NOMO-1 treated with DMSO at 0.1 percent for 48 hours (cell line): ENCODE measurements around the gene OVCH2.
"Not testable (repeated sequence)": the region's sequence is repeated elsewhere in the genome, so short reads cannot be mapped to it uniquely, and the experiment has no call there.

Experiments used
- DNase-seq: peaks from one replicate; lab custom pipeline; 2025; ENCODE audit not compliant: unreplicated experiment; lab: John Stamatoyannopoulos, UW

OVCH2 gene, protein sequence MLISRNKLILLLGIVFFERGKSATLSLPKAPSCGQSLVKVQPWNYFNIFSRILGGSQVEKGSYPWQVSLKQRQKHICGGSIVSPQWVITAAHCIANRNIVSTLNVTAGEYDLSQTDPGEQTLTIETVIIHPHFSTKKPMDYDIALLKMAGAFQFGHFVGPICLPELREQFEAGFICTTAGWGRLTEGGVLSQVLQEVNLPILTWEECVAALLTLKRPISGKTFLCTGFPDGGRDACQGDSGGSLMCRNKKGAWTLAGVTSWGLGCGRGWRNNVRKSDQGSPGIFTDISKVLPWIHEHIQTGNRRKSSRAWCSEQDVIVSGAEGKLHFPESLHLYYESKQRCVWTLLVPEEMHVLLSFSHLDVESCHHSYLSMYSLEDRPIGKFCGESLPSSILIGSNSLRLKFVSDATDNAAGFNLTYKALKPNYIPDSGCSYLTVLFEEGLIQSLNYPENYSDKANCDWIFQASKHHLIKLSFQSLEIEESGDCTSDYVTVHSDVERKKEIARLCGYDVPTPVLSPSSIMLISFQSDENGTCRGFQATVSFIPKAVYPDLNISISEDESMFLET

DNA sequence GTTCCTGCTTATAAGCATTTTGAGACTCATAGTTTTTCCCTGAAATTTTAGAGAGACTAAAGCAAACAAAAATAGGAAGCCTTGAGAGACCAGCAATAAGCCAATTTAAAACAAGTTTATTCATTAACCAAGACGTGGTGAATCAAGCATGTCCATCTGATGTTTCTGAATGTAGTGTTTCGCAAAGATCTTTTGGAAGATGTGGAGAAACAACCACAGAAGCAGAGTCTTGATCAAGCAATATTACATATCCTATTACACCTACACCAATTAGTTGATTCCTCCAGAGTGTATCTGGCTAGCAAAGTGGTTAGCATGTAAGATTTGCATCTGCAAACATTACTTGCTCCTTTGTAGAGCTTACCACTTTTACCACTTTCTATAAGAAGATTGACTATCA lies at the start of gene OVCH2:
TSS of gene OVCH2 (minus strand) at position 101 of the 400 bp plus-strand sequence. CDS start at position 18, 83 bp downstream.
- DNase-seq: no peak

DNA sequence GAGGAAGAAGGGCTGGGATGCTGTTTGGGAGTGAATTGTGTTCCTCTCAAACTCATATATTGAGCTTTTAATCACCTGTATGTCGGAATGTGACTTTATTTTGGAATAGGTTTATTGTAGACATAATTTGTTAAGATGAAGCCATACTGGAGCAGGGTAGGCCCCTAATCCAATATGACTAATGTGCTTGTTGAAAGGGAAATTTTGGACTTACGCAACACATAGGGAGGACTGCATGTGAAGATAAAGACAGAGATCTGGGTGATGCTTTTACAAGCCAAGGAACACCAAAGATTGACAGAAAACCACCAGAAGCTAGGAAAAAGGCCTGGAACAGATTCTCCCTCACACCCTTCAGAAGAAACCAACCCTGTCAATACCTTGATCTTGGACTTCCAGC lies 43.2 kb upstream of the OVCH2 start:
- DNase-seq: no peak

DNA sequence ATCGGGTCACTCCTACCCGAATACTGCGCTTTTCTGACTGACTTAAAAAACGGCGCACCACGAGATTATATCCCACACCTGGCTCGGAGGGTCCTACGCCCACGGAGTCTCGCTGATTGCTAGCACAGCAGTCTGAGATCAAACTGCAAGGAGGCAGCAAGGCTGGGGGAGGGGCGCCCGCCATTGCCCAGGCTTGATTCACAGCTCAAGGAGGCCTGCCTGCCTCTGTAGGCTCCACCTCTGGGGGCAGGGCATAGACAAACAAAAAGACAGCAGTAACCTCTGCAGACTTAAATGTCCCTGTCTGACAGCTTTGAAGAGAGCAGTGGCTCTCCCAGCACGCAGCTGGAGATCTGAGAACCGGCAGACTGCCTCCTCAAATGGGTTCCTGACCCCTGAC lies 28.5 kb upstream of the OVCH2 start:
- not testable (repeated sequence) for DNase-seq

DNA sequence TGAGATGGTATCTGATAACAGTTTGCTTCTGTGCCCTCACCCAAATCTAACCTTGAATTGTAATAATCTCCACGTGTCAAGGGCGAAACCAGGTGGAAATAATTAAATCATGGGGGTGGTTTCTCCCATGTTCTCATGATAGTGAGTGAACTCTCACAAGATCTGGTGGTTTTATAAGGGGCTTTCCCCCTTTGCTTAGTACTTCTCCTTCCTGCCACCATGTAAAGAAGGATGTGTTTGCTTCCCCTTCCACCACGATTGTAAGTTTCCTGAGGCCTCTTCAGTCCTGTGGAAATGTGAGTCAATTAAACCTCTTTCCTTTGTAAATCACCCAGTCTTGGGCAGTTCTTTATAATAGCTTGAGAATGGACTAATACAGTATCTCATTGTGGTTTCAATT lies 8.5 kb upstream of the OVCH2 start:
- no peak for DNase-seq

DNA sequence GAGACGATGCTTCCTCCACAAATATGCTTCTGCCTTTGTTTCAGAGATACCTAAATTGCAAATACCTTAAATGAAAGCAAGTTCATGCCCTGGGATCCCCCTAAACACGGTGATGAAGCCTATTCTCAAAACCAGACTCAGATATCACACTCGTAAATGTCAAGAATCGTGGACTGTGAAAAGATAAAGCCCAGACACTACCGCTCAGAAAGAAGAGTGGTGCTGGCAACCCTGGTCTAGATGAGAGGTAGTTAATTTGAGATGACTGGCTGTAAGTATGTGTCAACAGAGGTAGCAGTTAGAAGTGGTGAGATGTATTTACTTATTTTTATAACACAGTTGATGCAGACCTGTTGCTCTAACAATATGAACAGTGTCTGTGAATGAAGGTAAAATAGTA lies 2.5 kb downstream of the OVCH2 start:
- DNase-seq: no peak

DNA sequence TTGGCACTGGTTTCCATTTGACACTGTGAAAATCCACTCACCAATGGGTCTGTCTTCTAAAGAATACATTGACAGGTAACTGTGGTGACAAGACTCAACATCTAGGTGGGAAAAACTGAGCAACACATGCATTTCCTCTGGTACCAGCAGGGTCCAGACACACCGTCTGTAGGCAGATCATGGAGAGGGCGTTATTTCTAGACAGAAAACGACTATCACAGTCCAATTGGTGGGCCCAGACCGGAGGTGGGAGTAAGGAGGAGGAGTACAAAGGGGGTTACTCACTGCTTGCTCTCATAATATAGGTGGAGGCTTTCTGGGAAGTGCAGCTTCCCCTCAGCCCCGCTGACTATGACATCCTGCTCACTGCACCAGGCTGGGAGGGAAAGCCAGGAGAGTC lies 9.9 kb downstream of the OVCH2 start:
- no peak for DNase-seq

DNA sequence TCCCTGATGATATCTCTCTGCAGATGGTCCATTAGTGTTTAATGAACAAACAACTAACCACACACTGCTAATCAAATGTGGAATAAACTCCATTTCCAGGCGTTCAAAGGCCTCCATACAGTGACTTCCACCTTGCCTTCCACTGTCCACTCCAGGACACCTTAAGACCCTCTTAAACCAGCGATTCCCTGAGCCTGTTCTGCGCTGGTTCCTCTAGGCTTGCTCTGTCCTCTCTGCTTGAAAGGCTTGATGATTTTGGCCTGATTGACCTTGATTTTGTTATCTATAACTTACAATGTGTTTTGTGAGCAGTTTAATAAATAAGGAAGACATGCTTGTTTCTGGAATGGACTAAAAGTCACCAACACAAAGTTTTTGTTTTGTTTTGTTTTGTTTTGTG lies 12.0 kb downstream of the OVCH2 start:
- no peak for DNase-seq

DNA sequence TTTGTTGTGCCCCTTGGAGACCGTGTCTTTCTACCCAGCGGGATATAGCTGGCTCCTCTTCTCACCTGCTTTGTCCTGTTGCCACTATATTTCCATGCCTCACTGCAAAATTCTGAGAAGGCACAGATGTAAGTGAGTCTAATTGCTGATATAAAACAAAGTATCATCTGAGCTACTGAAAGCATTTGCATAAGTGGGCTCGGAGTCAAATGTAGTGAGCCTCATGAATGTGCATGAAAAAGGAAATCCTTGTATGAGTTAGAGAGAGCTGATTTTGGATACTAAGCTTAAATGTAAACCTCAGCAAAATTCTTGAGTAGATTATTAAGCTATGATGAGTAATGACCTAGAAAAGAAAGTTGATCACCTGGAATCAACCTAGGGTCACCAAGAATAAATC lies 13.9 kb downstream of the OVCH2 start:
- no peak for DNase-seq

DNA sequence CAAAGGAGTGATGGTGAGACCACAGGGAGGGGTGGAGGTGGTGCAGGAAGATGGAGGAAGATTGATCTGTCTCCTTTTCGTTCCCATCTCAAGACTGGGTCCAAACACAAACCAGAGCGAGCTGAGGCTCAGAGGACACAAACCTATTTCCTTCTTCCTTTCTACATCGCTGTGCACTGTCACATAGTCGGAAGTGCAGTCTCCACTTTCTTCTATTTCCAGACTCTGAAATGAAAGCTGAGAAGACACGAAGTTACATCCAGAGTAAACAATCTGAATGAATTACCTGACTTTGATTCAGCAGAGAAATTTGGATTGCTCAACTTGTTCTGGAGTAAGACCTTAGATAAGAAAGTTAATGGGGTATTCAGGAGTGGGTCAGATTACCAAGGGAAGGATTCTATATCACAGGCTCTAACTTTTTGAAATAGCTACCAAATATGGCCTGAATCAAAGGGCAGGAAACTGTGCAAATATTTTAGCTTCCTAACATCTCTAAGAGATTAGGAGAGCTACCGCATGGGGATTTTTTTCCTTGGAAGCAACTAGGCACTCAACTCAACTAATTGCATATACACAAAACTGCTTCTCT lies 14.4 kb downstream of the OVCH2 start:
- no peak for DNase-seq

DNA sequence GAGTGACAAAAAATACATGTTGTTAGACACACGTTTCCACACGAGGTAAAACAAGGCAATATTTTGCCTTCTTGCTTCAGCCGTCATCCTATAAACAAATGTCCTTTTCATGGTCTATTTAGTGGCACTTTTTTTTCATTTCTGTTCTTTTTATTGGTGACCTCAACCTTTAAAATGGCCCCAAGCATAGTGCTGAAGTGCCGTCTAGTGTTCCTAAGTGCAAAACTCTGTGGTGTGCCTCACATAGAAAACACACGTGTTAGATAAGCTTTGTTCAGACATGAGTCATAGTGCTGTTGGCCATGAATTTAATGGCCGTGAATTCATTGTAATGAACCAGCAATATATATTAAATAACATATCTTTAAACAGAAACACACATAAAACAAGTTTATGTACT lies 15.6 kb downstream of the OVCH2 start:
- no peak for DNase-seq

DNA sequence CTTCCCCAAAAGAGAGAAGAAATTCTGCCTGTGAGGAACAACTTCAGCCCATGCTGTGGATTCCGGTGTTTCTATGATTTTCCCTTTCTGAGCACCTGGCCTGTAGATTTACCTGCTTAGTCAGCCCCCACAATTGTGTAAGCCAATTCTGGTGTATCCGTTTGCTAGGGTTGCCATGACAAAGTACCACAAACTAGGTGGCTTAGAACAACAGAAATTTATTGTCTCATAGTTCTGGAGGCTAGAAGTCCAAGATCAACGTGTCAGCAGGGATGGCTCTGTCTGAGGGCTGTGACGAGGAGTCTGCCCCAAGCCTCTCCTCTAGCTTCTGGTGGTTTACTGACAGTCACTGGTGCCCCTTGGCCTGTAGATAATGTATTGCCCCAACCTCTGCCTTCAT lies 17.0 kb downstream of the OVCH2 start:
- DNase-seq: no peak

DNA sequence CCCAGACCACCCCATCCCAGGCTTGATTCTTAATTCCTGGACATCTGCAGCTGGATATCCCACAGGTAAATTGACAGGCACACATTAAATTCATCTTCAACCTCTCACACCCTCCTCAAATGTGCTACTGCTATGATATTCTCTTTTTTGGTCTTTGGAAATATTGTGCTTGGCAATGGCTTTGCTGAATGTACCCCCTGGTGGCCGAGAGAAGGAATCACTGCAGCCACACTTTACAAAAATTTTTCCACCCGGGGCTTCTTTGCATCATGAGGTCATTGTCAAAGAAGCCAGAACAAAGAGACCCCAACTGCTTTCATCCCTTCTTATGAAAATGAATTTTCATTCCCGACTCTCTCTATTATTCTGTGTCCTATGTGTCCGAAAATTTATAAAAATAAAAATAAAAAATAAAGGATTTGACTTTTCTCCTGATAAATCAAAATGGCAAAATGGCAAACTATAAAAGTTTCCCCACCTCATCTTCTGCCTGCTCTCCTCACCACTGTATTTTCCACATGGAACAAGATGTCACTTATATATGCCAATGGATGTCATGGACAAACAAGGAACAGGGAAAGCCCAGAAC lies 17.9 kb downstream of the OVCH2 start:
- DNase-seq: peak; percentile 53

DNA sequence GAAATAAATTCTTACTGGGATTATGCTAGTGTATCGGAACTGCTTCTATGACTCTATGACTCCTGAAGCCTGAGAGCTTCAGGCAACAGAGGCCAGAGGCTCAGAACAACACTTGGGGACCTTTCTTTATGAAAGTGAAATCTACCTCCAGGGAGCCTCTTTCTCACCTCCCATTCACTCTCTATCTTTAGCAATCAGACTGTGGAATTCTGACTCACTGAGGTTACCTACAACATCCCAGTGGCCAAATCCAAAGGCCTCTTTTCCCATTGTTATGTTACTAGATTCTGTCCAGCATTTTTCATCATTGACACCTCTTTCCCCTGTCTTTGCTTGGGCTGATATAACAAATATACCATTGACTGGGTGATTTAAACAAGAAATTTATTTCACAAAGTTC lies 18.9 kb downstream of the OVCH2 start:
- DNase-seq: no peak

DNA sequence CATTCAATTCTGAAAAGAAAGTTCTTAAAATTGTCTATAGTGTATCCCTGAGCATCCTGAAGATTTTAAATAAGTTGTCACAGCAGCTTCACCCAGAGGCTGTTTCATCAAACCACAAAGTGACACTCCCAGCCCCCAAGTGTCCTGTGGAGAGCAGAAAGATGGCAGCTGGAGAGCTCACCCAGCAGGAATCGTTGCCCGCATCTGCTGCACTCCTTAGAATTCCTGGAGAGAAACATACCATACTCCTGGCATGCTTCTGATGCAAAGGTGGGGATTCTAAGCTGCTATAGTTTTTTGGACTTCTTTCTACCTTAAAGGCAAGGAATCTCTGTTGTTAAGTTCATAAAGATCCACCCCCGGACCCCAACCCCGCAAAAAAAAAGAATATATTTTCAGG lies 19.5 kb downstream of the OVCH2 start:
- no peak for DNase-seq

DNA sequence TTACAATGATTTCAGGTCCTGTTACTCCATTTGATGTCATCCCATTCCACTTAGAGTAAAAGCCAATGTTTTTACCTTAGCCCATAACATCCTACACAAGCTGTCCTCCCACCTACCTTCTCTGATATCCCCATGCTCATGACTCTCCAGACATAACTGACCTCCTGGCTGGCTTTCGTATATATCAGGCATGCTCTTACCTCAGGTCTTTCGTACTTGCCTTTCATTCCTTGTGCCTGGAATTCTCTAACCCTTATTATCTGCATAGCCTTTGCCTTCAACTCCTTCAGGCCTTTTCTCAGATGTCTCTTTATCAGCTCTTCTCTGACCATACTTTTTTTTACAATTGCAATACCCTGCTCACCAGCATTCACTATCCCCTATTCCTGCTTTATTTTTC lies 22.7 kb downstream of the OVCH2 start:
- no peak for DNase-seq

DNA sequence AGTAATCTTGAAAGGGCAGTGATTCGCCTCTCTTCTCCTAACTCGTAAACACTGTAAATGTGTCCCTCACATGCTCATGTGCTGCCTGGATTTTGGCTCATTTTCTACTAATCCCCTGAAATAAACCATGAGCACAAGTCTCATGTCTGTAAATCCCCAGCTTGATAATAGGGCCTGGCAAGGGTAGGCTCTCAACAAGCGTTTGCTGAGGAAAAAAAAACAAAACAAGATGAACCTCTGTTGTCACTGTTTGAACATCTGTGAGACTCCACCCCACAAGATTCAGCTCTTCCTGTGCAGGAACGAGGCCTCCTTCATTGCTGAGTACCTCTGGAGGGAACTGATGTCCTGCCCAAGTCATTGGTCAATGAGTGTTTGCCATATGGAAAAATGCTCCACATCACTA lies 28.5 kb downstream of the OVCH2 start:
- DNase-seq: no peak

DNA sequence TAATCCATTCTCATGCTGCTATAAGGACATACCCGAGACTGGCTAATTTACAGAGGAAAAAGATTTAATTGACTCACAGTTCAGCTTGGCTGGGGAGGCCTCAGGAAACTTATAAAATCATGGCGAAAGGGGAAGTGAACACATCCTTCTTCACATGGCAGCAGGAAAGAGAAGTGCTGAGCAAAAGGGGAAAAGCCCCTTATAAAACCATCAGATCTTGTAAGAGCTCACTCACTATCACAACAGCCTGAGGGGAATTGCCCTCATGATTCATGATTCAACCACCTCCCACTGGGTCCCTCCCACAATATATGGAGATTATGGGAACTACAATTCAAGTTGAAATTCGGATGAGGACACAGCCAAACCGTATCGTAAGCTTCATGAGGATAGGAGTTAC lies 29.2 kb downstream of the OVCH2 start:
- DNase-seq: peak; percentile 13

DNA sequence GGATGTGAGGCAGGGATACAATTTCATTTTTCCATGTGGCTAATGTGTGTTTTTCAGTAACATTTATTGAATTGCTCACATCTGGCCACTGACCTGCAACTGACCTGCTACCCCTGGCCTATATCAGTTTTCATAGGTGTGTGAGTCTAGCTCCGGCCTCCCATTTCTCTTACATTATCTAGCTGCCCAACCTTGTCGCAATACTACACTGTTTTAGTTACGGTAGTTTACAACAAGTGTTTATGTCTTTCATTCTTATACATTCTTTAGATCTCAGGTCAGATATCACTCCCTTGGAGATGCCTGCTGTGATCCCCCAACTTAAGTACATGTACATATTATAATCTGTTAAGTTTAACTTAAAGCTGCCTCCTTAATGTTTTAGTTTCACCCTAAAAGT lies 30.6 kb downstream of the OVCH2 start:
- no peak for DNase-seq

DNA sequence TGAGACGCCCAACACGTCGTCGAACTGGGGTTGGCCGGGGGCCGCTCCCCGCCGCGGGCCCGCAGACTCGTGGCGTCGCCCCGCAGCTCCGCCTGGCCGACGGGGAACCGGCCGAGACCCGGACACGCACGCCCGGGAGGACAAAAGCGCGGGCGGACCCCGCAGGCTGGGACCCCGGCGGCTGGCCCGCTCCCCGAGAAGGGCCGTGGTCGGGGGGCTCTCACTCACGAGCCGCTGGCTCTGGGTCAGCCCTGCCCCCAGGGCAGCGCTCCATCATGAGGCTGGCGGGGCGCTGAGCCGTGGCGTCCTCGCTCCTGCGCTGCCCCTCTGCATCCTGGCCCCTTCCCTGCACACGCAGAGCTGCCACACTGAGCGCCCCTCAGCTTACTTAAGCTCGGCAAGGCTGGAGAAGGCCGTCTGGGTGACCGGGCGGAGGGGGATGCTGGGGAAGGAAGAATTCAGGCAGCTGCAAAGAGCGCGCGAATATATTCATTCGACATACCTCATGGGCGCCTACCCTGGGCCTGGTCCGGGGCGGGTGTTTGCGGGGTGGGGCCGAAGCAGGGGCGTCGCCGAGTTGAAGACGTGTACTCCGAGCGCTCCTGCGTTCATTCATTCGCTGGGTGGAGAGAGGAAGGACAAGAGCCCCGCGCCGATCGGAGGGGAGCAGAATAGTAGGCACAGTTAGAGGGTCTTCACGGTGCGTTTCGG lies 32.4 kb downstream of the OVCH2 start:
- DNase-seq: peak; percentile 66

DNA sequence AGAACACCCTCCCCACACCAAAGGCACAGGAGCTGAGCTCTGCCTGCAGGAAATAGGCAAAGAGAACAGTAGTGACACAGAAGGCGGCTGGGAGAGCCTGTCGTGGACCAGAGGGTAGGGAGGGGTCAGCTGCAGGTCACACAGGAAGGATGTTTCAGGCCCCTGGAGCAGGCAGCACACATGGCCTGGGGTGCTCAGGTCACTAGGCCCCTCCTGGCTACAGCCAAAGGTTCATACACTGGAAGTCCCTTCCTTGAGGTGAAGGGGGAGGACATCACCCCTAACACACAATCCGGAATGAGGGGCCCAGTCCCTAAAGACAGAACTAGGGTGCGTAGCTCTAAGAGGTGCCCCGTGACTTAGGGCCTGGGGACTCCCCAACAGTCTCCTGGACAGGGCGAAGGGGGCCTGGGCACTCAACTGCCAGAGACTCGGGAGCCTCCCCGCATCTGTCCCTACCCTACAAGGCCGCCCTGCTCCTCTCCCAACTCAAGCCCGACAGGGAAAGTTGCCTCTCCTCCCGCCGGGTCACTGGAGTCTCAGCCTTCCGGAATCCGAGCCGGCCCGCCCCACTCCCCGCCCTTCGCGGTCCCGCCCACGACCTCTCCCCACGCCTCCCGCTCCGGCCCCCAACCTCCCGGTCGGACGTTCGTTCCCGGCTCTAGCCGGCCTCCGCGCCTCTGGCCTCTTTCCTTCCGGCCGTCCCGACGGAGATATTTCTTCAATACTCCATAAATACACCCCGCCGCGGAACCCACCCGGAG lies 33.1 kb downstream of the OVCH2 start, which contains the start of gene CYB5R2:
TSS of gene CYB5R2 (minus strand) at position 541 of the 764 bp plus-strand sequence. CDS start 675 bp downstream, outside the sequence.
- peak; percentile 44 for DNase-seq
